Kidney (tissue), 14 donors: ENCODE data around the gene ABHD6. TPM values are rescaled to one million over a fixed set of nuclear protein-coding genes. Genes with fewer than 3 reads are reported as not detected.
"Not testable (repeated sequence)": the region's sequence is repeated elsewhere in the genome, so short reads cannot be mapped to it uniquely, and the experiment has no call there.

ENCODE experiments used
- DNase-seq, 5 donors: peaks; one replicate each; pipeline ENCODE4 v3.0.0-alpha.2; 2013 to 2020
- FAIRE-seq: peaks from 2 replicates; lab custom pipeline; 2012; peaks lifted over from hg19 to GRCh38; lab: Jason Lieb, UNC
- H3K27ac ChIP-seq, 2 donors: one replicate each; pipeline ENCODE4 v1.7.0; 2013; ENCODE audit warnings: low read depth in 2 of 2, low read length in 2 of 2, inconsistent platforms in 1 of 2
- H3K27me3 ChIP-seq: one replicate; pipeline ENCODE4 v1.7.1; 2013; ENCODE audit warnings: low read length, inconsistent platforms; ENCODE audit not compliant: control insufficient read depth, insufficient read depth
- H3K36me3 ChIP-seq, 3 donors: one replicate each; pipeline versions ENCODE4 v1.7.0 to v1.7.1; 2013; ENCODE audit warnings: low read length in 3 of 3, control low read depth in 1 of 3, inconsistent platforms in 1 of 3; ENCODE audit not compliant: insufficient read depth in 3 of 3, control insufficient read depth in 2 of 3
- H3K4me1 ChIP-seq, 3 donors: one replicate each; pipeline versions ENCODE4 v1.7.0 to v1.7.1; 2013; ENCODE audit warnings: low read length in 3 of 3, inconsistent platforms in 1 of 3, low read depth in 1 of 3; ENCODE audit not compliant: control insufficient read depth in 2 of 3, insufficient read depth in 2 of 3
- H3K4me3 ChIP-seq, 3 donors: one replicate each; pipeline versions ENCODE4 v1.7.0 to v1.8.1; 2013; ENCODE audit warnings: low read length in 3 of 3, control low read depth in 1 of 3, inconsistent platforms in 1 of 3
- H3K9ac ChIP-seq, 3 donors: one replicate each; pipeline versions ENCODE4 v1.7.0 to v1.7.1; 2013; ENCODE audit warnings: low read length in 3 of 3, control low read depth in 1 of 3, inconsistent platforms in 1 of 3
- H3K9me3 ChIP-seq, 3 donors: one replicate each; pipeline versions ENCODE4 v1.7.0 to v1.7.1; 2013; ENCODE audit warnings: low read length in 3 of 3, control low read depth in 1 of 3, inconsistent platforms in 1 of 3; ENCODE audit not compliant: control insufficient read depth in 2 of 3, insufficient read depth in 1 of 3
- CTCF ChIP-seq: IDR thresholded peaks from 3 replicates; pipeline ENCODE4 v1.5.1; 2012; ENCODE audit warnings: mild to moderate bottlenecking, moderate library complexity, borderline replicate concordance; ENCODE audit not compliant: insufficient read depth; ENCODE audit errors: extremely low read depth
- intact Hi-C: fragments of 100-400 bp; cut with DNase I; formaldehyde crosslinking; loops from one replicate; pipeline ENCODE4 v1.11.1; 2022
- polyA plus RNA-seq: library from polyadenylated mRNA; stranded (reverse); fragments of 350-450 nt; fragmentation: Illumina TruSeq; extraction: RNeasy Lipid Tissue Mini Kit (QIAGEN cat#74804); gene quantifications from one replicate; pipeline ENCODE4 v1.2.3, GENCODE V29; 2014; ENCODE audit warnings: low read depth, low replicate concordance; ENCODE audit not compliant: insufficient read depth
- total RNA-seq: library from RNA; stranded (reverse); fragmentation: NEBNext Ultra II Directional; extraction: Animal tissue kit (Norgen Biotek cat#: 25700); gene quantifications from one replicate; pipeline ENCODE4 v1.2.1, GENCODE V29; 2021
- donor health status: control.
- donor health status: control.
- donor health status: control.
- donor health status: control.
- donor health status: control.
- donor health status: DM: yes; HTN: yes; CAD: no.
- donor health status: Normal renal cell carcinoma (clear cell type).

The ABHD6 gene
- total and polyA plus RNA-seq, 2 donors from 2014 or later, result 10.2 to 21.4 TPM

GRCh38 chr3:58261954-58262666, 24.5 kb downstream of the ABHD6 start:
- no peak for FAIRE-seq

GRCh38 chr3:58266577-58266976, 29.0 kb downstream of the ABHD6 start:
- FAIRE-seq (no peak), DNase-seq (no peak)

More at GRCh38 chr3:58261954-58262666, 24.5 kb downstream of the ABHD6 start:
- H3K27me3 ChIP-seq, result no peaks in the 10 kb centered on the region
- no peak for DNase-seq
- no peak overlapping the region for H3K4me3 ChIP-seq
- intact Hi-C loops, result no loop called here
- H3K36me3 ChIP-seq, result peaks cover 0 to 18% (median 7%) of the 10 kb centered on the region in 3 donors
- no peak overlapping the region for H3K27ac ChIP-seq
- no peak for TF ChIP-seq CTCF
- no peak overlapping the region for H3K9ac ChIP-seq
- H3K9me3 ChIP-seq, result no peaks in the 10 kb centered on the region
- no peaks in the 10 kb centered on the region for H3K4me1 ChIP-seq

GRCh38 chr3:58267543-58267942, 30.0 kb downstream of the ABHD6 start:
- H3K9me3 ChIP-seq, intact Hi-C loops, H3K27me3 ChIP-seq, H3K27ac ChIP-seq, H3K4me3 ChIP-seq, FAIRE-seq, DNase-seq, H3K9ac ChIP-seq, H3K4me1 ChIP-seq: not testable (repeated sequence)
- H3K36me3 ChIP-seq, result peaks cover 0 to 33% (median 8%) of the 10 kb centered on the region in 3 donors

More at GRCh38 chr3:58266577-58266976, 29.0 kb downstream of the ABHD6 start:
- Histone ChIP-seq H3K27ac (no peak overlapping the region), H3K4me3 (no peak overlapping the region), H3K27me3 (no peaks in the 10 kb centered on the region), H3K9ac (no peak overlapping the region), H3K9me3 (no peaks in the 10 kb centered on the region), H3K36me3 (peaks cover 0 to 33% (median 8%) of the 10 kb centered on the region in 3 donors), H3K4me1 (no peaks in the 10 kb centered on the region)
- TF ChIP-seq CTCF, result no peak
- intact Hi-C loops, result no loop called here

GRCh38 chr3:58269356-58269755, 31.8 kb downstream of the ABHD6 start:
- FAIRE-seq (no peak), DNase-seq (no peak)
- Histone ChIP-seq H3K27me3 (no peaks in the 10 kb centered on the region), H3K27ac (no peak overlapping the region), H3K9me3 (no peaks in the 10 kb centered on the region), H3K4me1 (no peaks in the 10 kb centered on the region), H3K36me3 (peaks cover 0 to 33% (median 8%) of the 10 kb centered on the region in 3 donors), H3K9ac (no peak overlapping the region), H3K4me3 (no peak overlapping the region)
- intact Hi-C loops, result no loop called here
- TF ChIP-seq CTCF, result no peak
